ENCODE measurements around the gene CAD.

DNA sequence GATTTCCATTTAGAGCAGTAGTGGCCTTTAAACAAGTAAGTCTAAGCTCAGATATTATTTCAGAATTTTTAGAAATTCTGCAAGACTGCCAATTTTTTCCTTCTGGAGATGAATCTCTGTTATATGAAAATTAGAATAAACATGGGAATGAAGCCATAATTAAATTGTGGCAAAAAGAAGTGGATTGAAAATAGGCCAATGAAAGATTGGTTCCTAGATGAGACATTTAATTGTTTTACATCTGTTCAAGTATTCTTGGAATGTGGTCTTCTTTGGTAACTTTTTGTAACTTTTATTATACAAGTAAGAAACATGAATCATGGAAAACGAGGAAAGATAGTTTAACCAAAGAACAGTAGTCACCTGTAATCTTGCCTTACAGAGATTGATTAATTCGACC is 10.3 kb downstream of the CAD start:
- TF ChIP-seq, protein P1, sequence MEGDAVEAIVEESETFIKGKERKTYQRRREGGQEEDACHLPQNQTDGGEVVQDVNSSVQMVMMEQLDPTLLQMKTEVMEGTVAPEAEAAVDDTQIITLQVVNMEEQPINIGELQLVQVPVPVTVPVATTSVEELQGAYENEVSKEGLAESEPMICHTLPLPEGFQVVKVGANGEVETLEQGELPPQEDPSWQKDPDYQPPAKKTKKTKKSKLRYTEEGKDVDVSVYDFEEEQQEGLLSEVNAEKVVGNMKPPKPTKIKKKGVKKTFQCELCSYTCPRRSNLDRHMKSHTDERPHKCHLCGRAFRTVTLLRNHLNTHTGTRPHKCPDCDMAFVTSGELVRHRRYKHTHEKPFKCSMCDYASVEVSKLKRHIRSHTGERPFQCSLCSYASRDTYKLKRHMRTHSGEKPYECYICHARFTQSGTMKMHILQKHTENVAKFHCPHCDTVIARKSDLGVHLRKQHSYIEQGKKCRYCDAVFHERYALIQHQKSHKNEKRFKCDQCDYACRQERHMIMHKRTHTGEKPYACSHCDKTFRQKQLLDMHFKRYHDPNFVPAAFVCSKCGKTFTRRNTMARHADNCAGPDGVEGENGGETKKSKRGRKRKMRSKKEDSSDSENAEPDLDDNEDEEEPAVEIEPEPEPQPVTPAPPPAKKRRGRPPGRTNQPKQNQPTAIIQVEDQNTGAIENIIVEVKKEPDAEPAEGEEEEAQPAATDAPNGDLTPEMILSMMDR (IDR thresholded peaks at IDR 0.05) = no peak
- TF ChIP-seq EZH2 (IDR thresholded peaks at IDR 0.05; ENCODE audit: borderline replicate concordance, insufficient read depth, low read depth, low read length, poor library complexity, severe bottlenecking) = no peak

All from B cell (primary cell).